Measurements from ENCODE around the gene H3-3A. TPM values are rescaled to one million over a fixed set of nuclear protein-coding genes. Genes with fewer than 3 reads are reported as not detected.

H3-3A gene
- total RNA-seq, 4 donors from 2014 or later, result 202 to 340 (median 291) TPM

GRCh38 chr1:226066415-226067078, 4.0 kb downstream of the H3-3A start:
- no peak for TF ChIP-seq CTCF (IDR thresholded peaks at IDR 0.05)
- TF ChIP-seq POLR2A (IDR thresholded peaks at IDR 0.05), result no peak
- Histone ChIP-seq H3K9me3 (no peaks in the 10 kb centered on the region), H3K36me3 (peaks cover 0 to 56% (median 0%) of the 10 kb centered on the region in 3 donors), H3K27ac (no peak overlapping the region), H3K27me3 (no peaks in the 10 kb centered on the region), H3K4me3 (no peak overlapping the region), H3K4me1 (peaks cover 0 to 51% (median 15%) of the 10 kb centered on the region in 4 donors)
- DNase-seq, result no peak

DNA sequence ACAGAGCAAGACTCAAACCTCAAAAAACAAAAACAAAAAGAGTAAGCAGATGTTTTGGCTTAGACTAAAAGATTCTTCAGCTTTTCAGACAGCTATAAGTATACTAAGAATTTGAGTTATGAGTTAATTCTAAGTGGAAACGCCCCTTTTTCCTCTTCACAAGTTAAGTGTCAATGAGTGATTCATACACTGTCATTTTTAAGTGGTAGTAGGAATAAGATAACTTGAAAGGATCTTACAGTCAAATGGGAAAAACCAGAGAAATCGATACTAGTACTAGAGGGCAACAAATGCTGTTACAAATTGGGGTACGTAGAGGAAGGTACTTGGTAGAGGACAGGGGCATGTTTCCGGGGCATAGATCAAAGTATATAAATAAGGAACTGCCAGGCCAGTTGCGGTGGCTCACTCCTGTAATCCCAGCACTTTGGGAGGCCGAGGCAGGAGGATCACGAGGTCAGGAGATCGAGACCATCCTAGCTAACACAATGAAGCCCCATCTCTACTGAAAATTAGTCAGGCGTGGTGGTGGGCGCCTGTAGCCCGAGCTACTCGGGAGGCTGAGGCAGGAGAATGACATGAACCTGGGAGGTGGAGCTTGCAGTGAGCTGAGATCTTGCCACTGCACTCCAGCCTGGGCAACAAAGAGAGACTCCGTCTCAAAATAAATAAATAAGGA, 7.4 kb downstream of the H3-3A start:
- Histone ChIP-seq H3K4me1 (peaks cover 0 to 50% (median 15%) of the 10 kb centered on the region in 4 donors), H3K36me3 (peaks cover 0 to 80% (median 0%) of the 10 kb centered on the region in 3 donors), H3K4me3 (no peak overlapping the region), H3K27me3 (no peaks in the 10 kb centered on the region), H3K27ac (no peak overlapping the region), H3K9me3 (no peaks in the 10 kb centered on the region)
- DNase-seq, result no peak
- no peak for TF ChIP-seq POLR2A (IDR thresholded peaks at IDR 0.05)
- TF ChIP-seq CTCF (IDR thresholded peaks at IDR 0.05), result no peak

- Histone ChIP-seq H3K27ac (no peak overlapping the region), H3K27me3 (no peaks in the 10 kb centered on the region), H3K4me3 (no peak overlapping the region), H3K9me3 (no peaks in the 10 kb centered on the region), H3K4me1 (peaks cover 0 to 26% (median 4%) of the 10 kb centered on the region in 4 donors), H3K36me3 (peaks cover 0 to 66% (median 0%) of the 10 kb centered on the region in 3 donors)
- no peak for DNase-seq
- TF ChIP-seq POLR2A (IDR thresholded peaks at IDR 0.05), result no peak
- TF ChIP-seq CTCF (IDR thresholded peaks at IDR 0.05), result no peak
These were observed 9.8 kb downstream of the H3-3A start for GRCh38 chr1:226072347-226072746.

DNA sequence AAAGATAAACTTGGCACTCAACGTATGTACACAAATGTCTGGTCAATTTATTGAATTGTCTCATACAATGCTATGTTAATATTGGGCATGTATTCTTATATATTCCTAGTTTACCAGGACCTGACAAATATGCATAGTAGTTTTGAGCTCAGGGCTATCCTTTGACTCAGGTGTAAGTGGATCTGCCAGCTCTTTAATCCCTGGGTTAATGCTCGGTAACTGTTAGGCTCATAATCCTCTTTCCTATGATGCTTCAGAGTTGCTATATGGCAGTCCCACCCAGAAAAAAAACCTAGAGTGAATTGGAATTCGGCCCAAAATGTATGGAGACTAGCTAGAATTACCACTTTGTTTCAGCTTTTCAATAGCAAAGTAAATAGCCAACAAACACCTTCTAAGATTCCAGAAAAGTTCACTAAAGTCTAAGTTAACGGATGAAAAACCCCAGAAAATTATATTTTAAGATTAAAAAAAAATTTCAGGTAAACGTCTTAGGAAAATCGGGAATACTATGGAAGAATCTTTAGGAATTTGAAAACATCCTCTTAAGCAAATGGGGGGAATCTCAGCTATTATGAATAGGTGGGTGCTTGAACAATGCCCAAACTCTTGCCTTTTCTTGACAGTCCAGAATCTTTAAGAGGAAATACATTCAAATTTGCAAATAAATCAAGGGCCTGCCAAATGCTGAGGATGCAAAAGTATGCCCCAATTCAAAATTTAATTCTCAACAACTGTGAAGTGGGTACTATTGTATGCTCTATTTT, 10.9 kb downstream of the H3-3A start:
- Histone ChIP-seq H3K27me3 (no peaks in the 10 kb centered on the region), H3K9me3 (no peaks in the 10 kb centered on the region), H3K27ac (no peak overlapping the region), H3K36me3 (peaks cover 0 to 56% (median 0%) of the 10 kb centered on the region in 3 donors), H3K4me3 (no peak overlapping the region), H3K4me1 (peaks cover 0 to 17% (median 2%) of the 10 kb centered on the region in 4 donors)
- no peak for DNase-seq
- no peak for TF ChIP-seq POLR2A (IDR thresholded peaks at IDR 0.05)
- no peak for TF ChIP-seq CTCF (IDR thresholded peaks at IDR 0.05)

- no peaks in the 10 kb centered on the region for H3K27me3 ChIP-seq
- no peak for DNase-seq
- no peaks in the 10 kb centered on the region for H3K9me3 ChIP-seq
- H3K4me3 ChIP-seq, result no peak overlapping the region
- H3K4me1 ChIP-seq, result peaks cover 0 to 11% (median 2%) of the 10 kb centered on the region in 4 donors
- H3K27ac ChIP-seq, result no peak overlapping the region
- H3K36me3 ChIP-seq, result peaks cover 0 to 50% (median 0%) of the 10 kb centered on the region in 3 donors
- TF ChIP-seq CTCF (IDR thresholded peaks at IDR 0.05) (no peak), POLR2A (IDR thresholded peaks at IDR 0.05) (no peak)
These were observed 11.5 kb downstream of the H3-3A start for GRCh38 chr1:226074046-226074445.

Measured in Peyer's patch (tissue), 4 donors.